Muscle of back (tissue), 11 donors: ENCODE measurements around the gene PARP16. TPM values are rescaled to one million over a fixed set of nuclear protein-coding genes. Genes with fewer than 3 reads are reported as not detected.

Experiments
- DNase-seq, 3 donors: peaks; one replicate each; pipeline versions ENCODE4 v3.0.0 to v3.0.0-alpha.2; 2013
- polyA plus RNA-seq, 10 donors: library from polyadenylated mRNA; unstranded; fragments of 120-200 nt; gene quantifications; one replicate each; pipeline ENCODE4 v1.2.1, GENCODE V29; 2013; ENCODE audit not compliant: insufficient read length in 10 of 10

The PARP16 gene
- polyA plus RNA-seq, 10 donors: 9.3 to 14.1 (median 12.5) TPM

DNA sequence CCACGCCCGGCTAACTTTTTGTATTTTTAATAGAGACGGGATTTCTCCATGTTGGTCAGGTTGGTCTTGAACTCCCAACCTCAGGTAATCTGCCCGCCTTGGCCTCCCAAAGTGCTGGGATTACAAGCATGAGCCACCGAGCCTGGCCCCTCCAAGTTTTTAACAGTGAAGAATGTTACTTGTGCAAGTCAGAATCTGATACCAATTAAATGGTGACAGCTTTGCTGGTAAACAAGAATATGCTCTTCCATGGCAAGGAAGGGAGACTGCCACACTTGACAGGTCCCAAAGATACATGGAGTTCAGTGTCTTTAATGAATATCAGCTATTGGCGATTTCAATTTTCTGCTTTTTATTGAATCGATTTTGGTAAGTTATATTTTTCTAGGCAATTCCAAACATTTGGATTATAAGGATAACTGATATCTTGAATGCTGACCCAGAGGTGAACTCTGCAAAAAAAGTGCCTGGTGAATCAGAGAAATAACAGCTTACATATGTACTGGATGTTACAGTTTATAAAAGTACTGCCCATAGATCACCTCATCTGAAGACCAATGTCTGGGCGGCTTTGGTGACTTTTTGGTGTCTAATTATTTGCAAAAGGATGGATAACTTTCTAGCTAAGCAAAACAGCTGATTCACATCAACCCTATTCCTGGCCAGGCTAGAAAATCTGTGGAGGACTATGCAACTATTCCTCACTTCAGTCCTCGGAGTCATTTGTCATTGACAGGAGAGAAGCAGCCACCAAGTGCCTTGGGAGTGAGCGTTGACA lies 1.2 kb downstream of the PARP16 start:
- DNase-seq: peak in 1 of 3 donors; percentile 28

DNA sequence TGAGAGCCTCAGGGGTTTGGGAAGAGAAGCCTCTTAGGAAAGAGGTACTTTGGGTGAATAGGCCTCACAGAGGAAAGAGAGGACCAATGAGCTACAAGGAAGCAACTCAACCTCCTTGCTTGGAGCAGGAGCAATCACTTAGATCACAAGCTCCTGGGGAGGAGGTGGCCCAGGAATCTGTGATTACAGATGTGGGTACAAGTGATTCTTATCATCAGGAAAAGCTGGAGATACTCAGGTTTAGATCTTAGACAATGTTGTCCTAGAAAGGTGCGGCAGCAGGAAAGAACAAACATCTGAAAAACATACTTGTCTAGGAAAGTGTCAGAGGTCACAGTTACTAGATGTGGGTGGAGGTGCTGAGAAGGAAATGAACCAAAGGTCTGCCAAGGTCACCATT lies 8.2 kb downstream of the PARP16 start:
- DNase-seq: no peak

GRCh38 chr15:65277015-65277414 lies 9.7 kb downstream of the PARP16 start:
- no peak for DNase-seq

GRCh38 chr15:65275728-65276126 lies 11.0 kb downstream of the PARP16 start:
- DNase-seq: no peak

DNA sequence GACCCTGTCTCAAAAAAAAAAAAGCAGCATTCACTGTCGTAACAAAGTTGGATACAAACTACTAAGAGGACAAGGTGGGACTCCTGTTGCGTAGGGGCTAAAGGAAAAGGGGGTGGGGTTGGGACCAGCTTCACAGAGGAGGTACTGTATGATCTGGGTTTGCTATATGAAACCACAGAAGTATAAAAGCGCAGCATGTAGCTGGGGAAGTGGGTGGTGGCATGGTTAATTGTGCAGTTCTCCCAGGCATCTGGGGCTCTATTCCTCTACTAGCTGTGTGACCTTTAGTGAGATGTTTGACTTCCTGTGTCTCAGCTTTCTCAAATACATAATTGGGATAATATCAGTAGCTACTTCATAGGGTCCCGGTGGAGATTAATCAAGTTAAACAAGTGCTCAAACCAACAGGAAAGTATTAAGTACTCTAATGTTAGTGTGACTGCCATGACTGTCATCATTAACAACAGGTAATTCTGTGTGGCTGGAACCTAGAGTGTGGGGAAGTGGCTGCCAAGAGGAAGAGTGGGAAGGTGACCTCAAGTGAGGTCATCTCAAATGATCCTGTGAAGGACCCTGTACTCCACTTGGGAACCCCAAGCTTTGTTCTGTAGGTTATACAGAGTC lies 11.5 kb downstream of the PARP16 start:
- DNase-seq: no peak

DNA sequence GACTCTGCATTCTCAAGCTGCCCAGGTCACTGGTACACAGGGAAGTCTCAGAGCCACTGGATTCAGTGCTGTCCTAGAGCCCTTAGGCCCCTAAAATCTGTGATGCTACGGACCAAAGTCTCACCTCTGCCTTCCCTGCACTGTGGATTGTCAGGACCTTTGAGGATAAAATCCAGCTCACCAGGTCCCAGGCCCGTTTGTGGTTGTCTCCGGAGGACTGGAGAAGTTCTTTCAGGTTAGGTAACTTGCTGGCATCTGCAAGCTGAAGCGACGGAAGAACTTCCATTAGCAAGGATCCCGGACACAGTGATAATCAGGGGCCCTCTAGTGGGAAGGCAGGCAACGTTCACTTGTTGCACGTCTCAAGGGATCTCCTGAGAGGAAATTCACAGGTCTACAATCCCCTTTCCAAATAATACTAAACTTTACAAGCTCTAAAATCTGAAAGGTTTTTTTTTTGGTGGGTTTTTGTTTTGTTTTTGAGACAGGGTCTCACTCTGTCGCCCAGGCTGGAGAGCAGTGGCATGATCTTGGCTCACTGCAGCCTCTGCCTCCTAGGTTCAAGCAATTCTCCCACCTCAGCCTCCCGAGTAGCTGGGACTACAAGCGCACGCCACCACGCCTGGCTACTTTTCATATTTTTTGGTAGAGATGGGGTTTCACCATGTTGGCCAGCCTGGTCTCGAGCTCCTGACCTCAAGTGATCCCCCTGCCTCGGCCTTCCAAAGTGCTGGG lies 15.7 kb downstream of the PARP16 start:
- DNase-seq: peak; percentile 67 to 90 (median 81)

- no peak for DNase-seq
These were observed 18.3 kb downstream of the PARP16 start for GRCh38 chr15:65268411-65268810.

- DNase-seq: no peak
These were observed 20.2 kb downstream of the PARP16 start for GRCh38 chr15:65266469-65266868.

GRCh38 chr15:65264863-65265430 lies 21.7 kb downstream of the PARP16 start:
- DNase-seq: no peak

DNA sequence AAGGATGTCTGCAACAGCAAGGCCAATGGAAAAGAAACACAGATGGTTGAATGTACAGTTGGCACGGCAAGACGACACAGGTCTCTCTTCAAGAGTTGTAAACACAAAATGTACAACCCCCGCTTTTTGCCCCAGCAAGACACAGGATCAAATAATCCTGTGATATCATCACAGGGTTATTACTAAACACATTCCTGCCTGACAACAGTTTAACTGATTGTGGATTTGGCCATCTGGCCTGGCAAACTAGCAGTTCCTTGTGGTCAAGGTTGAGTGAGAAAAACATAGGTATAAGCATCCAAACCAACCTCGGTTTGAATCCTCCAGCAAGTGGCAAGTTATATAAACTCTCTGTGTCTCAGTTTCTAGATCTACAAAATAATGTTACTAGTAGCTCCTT lies 23.4 kb downstream of the PARP16 start:
- no peak for DNase-seq

DNA sequence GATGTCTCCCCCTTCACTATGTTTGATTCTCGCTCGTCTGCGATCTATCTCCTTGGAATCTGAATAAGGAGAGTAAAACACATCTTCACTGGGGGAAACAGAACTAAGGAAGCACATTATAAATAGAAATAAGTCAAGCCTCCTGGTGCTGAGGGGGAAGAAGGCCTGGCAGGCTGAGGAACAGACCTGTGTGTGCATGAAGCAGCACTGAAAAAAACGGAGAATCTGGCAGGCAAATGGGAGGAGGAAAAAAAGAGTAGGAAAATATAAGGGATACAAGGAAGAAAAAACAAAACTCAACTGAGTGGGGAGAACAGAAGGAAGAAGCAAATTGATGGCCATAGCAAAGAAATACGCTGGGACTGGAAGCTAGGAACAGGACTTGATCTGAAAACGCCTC lies 25.7 kb downstream of the PARP16 start:
- peak in 1 of 3 donors; percentile 59 for DNase-seq

GRCh38 chr15:65259367-65259797 lies 27.3 kb downstream of the PARP16 start:
- DNase-seq: peak; percentile 70 to 92 (median 88)

DNA sequence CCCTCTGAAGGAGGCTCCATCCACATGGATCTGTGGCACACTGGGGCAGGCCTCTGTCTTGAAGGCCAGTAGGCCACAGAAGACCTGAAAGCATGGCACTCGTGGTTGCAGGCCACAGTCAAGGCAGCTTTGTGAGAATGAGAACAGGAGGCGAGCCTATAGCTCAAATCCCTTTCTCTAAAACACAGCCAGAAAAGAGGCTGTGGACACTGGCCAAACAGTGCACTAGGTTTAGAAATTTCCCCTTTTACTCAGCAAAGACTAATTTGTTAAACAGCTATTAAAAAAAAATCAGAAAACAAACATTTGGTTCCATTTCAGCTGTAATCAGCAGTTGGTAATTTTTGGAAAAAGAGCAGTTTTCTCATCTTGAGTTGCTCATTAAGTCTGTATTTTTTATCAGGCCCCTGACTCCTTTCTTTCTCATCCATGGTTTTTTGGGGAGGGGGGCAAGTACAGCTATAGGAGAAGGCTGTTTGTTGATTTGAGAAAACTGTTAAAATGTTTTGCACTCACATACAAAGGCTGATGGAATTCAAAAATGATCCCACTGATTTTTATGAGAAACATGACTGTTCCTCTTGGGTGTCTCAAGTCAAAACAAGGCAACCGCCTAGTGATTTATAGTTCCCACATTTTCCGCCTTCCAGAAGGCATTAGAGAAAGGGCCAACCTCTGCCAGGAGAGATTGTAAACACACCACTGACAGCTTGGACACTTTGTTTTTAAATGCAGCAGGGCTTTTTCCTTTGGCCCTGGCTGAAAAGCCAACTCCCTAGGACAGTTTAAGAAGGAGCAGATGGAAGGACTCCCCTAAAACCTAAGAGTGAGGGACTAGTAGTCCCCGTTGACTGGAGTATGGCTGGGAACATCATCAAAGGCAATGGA lies 28.1 kb downstream of the PARP16 start:
- DNase-seq: peak in 1 of 3 donors; percentile 84

DNA sequence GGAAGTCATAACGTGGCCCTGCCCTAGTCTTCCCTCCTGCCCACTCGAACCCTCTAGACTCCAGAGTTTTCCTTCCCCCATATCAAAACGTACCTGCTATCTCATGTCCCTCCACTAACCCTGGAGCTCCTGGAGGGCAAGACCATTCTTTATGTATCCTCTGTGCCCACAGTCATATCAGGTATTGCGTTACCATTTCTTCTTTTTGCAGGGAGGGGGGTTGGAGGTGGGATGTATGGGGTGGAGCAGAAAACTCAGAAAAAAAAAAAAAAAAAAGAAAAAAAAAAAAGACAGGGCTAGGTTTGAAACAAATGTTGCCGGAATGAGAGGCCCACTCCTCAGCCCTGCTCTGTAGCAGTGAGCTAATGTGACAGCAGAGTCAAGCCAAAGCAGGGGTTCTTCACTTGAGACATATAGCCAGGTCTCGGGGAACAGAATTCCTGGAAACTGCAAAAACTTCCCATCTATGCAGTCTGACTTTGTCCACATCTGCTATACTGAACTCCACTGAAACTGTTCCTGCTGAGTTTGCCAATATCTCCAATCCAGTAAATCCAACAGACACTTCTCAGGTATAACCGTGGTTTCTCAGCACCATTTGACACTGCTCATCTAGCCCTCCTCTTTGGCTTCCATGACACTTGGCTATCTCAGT lies 31.1 kb downstream of the PARP16 start:
- DNase-seq: peak in 1 of 3 donors; percentile 54

GRCh38 chr15:65254758-65255157 lies 31.9 kb downstream of the PARP16 start:
- peak in 1 of 3 donors; percentile 52 for DNase-seq

- DNase-seq: peak in 2 of 3 donors; percentile 72 to 86
These were observed 32.3 kb downstream of the PARP16 start for GRCh38 chr15:65254356-65254755.

DNA sequence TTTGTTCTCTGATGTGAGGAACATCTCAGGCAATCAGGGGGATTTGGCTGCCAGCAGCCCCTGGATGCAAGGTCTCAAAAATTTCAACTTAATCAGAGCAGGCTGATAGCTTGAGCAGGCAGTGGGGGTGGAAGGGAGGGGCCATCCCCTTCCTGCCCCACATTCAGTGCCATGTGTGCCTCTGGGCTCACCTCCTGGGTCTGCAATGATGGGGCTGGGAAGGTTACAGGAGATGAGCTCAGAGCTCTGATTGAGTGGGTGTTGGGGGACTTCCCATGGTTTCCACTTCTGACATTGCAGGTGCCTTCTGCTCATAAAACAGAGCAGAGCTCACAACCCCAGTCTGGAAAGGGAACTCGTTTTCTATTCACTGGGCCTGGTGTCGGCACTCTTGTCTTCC lies 37.0 kb downstream of the PARP16 start:
- DNase-seq: peak in 1 of 3 donors; percentile 35

- peak in 1 of 3 donors; percentile 83 for DNase-seq
These were observed 38.0 kb downstream of the PARP16 start for GRCh38 chr15:65248511-65249255.

DNA sequence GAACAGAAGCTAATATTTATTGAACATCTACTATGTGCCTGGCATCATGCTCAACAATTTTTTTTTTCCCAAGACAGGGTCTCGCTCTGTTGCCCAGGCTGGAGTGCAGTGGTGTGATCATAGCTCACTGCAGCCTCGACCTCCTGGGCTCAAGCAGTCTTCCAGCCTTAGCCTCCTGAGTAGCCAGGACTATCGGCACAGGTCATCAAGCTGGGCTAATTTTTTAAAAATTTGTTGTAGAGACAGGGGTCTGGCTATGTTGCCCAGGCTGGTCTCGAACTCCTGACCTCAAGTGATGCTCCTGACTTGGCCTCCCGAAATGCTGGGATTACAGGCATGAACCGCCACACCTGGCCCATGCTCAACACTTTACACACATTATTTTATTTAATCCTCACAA lies 39.7 kb downstream of the PARP16 start:
- DNase-seq: no peak
